Thyroid gland (tissue), 4 donors: ENCODE measurements around the gene SREBF1. TPM values are rescaled to one million over a fixed set of nuclear protein-coding genes. Genes with fewer than 3 reads are reported as not detected.

Experiments used
- DNase-seq, 2 donors: peaks; one replicate each; pipeline ENCODE4 v3.0.0-alpha.2; 2019
- H3K27ac ChIP-seq, 3 donors: fragments of 200-600 bp; sonication (generic); 1 replicate in 2 of 3; 2 replicates in 1 of 3; pipeline ENCODE4 v1.5.1; 2016 to 2019; ENCODE audit warnings: mild to moderate bottlenecking in 1 of 3, moderate library complexity in 1 of 3
- H3K27me3 ChIP-seq: fragments of 200-600 bp; sonication (generic); one replicate; pipeline ENCODE4 v1.5.1; 2019
- H3K36me3 ChIP-seq, 2 donors: fragments of 200-600 bp; sonication (generic); one replicate each; pipeline ENCODE4 v1.5.1; 2016 to 2019
- H3K4me1 ChIP-seq, 2 donors: fragments of 200-600 bp; sonication (generic); one replicate each; pipeline ENCODE4 v1.5.1; 2017 to 2019
- H3K4me3 ChIP-seq, 3 donors: fragments of 200-600 bp; sonication (generic); replicated peaks in 1 of 3; 1 replicate in 2 of 3; 2 replicates in 1 of 3; pipeline ENCODE4 v1.5.1; 2016; ENCODE audit warnings: mild to moderate bottlenecking in 1 of 3
- H3K9me3 ChIP-seq: fragments of 200-600 bp; sonication (generic); one replicate; pipeline ENCODE4 v1.5.1; 2017
- CTCF ChIP-seq, 6 experiments: fragments of 200-600 bp in 3 of 6; fragments of 450-650 bp in 3 of 6; sonication (generic) in 3 of 6; IDR thresholded peaks; one replicate each; pipeline ENCODE4 v1.5.1; 2016 to 2019; ENCODE audit warnings: antibody characterized with exemption in 6 of 6, mild to moderate bottlenecking in 2 of 6, inconsistent platforms in 1 of 6, moderate library complexity in 1 of 6
- POLR2A ChIP-seq, 2 donors: fragments of 450-650 bp; IDR thresholded peaks; one replicate each; pipeline ENCODE4 v1.6.1; 2017; ENCODE audit warnings: antibody characterized with exemption in 2 of 2, mild to moderate bottlenecking in 2 of 2, moderate library complexity in 1 of 2
- WGBS, 2 donors: methylation state at CpG; one replicate each; pipeline ENCODE4 v1.1.5; 2017; 5-methylcytosine and 5-hydroxymethylcytosine counted together
- intact Hi-C: fragments of 100-400 bp; cut with DNase I; formaldehyde crosslinking; loops from one replicate; pipeline ENCODE4 v1.15.1; 2023
- total RNA-seq, 4 donors: library from RNA; depleted of rRNA; stranded (reverse); fragments of >200 nt; gene quantifications; one replicate each; pipeline ENCODE4 v1.2.3, GENCODE V29; 2016

SREBF1 gene
- total RNA-seq, 4 donors from 2014 or later = 44.6 to 89.4 (median 63.0) TPM

GRCh38 chr17:17792037-17792550 is 44.7 kb downstream of the SREBF1 start:
- DNase-seq = no peak
- peaks cover 20 to 32% of the 10 kb centered on the region in 2 donors for H3K4me1 ChIP-seq
- no peak for TF ChIP-seq CTCF (IDR thresholded peaks at IDR 0.05)
- WGBS, 2 donors = 87 to 92% methylated on average over 15 to 18 of the region's 18 CpGs
- H3K9me3 ChIP-seq = no peaks in the 10 kb centered on the region
- no peaks in the 10 kb centered on the region for H3K27me3 ChIP-seq
- no peak overlapping the region for H3K27ac ChIP-seq
- peaks cover 20 to 26% of the 10 kb centered on the region in 2 donors for H3K36me3 ChIP-seq
- intact Hi-C loops = no loop called here
- H3K4me3 ChIP-seq = no peak overlapping the region

- Histone ChIP-seq H3K27me3 (no peaks in the 10 kb centered on the region), H3K4me3 (no peak overlapping the region), H3K27ac (peak overlapping the region; percentile 26 to 50 (median 36)), H3K9me3 (no peaks in the 10 kb centered on the region), H3K36me3 (peaks cover 13 to 16% of the 10 kb centered on the region in 2 donors), H3K4me1 (peaks cover 25 to 44% of the 10 kb centered on the region in 2 donors)
- intact Hi-C loops = no loop called here
- DNase-seq = peak; percentile 85 to 88
- WGBS, 2 donors = 40 to 48% methylated on average over 14 to 26 of the region's 26 CpGs
- TF ChIP-seq CTCF (IDR thresholded peaks at IDR 0.05) (no peak), POLR2A (IDR thresholded peaks at IDR 0.05) (no peak)
Measured at GRCh38 chr17:17790637-17791464, 45.9 kb downstream of the SREBF1 start.

- DNase-seq = no peak
- no peak for TF ChIP-seq CTCF (IDR thresholded peaks at IDR 0.05)
- no peaks in the 10 kb centered on the region for H3K9me3 ChIP-seq
- peaks cover 34 to 52% of the 10 kb centered on the region in 2 donors for H3K4me1 ChIP-seq
- peaks cover 8 to 13% of the 10 kb centered on the region in 2 donors for H3K36me3 ChIP-seq
- intact Hi-C loops = no loop called here
- H3K4me3 ChIP-seq = no peak overlapping the region
- H3K27ac ChIP-seq = peak overlapping the region in 1 of 3 donors; percentile 36
- 71 to 78% methylated on average over 12 of the region's 12 CpGs for WGBS, 2 donors
- no peaks in the 10 kb centered on the region for H3K27me3 ChIP-seq
Measured at GRCh38 chr17:17789828-17790636, 46.8 kb downstream of the SREBF1 start.

GRCh38 chr17:17789410-17789809 is 47.4 kb downstream of the SREBF1 start:
- no peaks in the 10 kb centered on the region for H3K9me3 ChIP-seq
- peaks cover 40 to 59% of the 10 kb centered on the region in 2 donors for H3K4me1 ChIP-seq
- no peak overlapping the region for H3K4me3 ChIP-seq
- TF ChIP-seq POLR2A (IDR thresholded peaks at IDR 0.05) (no peak), CTCF (IDR thresholded peaks at IDR 0.05) (no peak)
- peaks cover 2 to 6% of the 10 kb centered on the region in 2 donors for H3K36me3 ChIP-seq
- no peak for DNase-seq
- intact Hi-C loops = no loop called here
- 97 to 99% methylated on average over 6 of the region's 6 CpGs for WGBS, 2 donors
- H3K27me3 ChIP-seq = no peaks in the 10 kb centered on the region
- H3K27ac ChIP-seq = no peak overlapping the region
